Kidney capillary endothelial cell (primary cell): ENCODE measurements around the gene SGF29.
A peak's percentile ranks its signal among the peaks of the same experiment; 100 is the strongest.
"Not testable (repeated sequence)": the region's sequence is repeated elsewhere in the genome, so short reads cannot be mapped to it uniquely, and the experiment has no call there.

Experiments
- DNase-seq: peaks from one replicate; pipeline ENCODE4 v3.0.0-alpha.2; 2018; ENCODE audit warnings: low spot score

Gene SGF29

DNA sequence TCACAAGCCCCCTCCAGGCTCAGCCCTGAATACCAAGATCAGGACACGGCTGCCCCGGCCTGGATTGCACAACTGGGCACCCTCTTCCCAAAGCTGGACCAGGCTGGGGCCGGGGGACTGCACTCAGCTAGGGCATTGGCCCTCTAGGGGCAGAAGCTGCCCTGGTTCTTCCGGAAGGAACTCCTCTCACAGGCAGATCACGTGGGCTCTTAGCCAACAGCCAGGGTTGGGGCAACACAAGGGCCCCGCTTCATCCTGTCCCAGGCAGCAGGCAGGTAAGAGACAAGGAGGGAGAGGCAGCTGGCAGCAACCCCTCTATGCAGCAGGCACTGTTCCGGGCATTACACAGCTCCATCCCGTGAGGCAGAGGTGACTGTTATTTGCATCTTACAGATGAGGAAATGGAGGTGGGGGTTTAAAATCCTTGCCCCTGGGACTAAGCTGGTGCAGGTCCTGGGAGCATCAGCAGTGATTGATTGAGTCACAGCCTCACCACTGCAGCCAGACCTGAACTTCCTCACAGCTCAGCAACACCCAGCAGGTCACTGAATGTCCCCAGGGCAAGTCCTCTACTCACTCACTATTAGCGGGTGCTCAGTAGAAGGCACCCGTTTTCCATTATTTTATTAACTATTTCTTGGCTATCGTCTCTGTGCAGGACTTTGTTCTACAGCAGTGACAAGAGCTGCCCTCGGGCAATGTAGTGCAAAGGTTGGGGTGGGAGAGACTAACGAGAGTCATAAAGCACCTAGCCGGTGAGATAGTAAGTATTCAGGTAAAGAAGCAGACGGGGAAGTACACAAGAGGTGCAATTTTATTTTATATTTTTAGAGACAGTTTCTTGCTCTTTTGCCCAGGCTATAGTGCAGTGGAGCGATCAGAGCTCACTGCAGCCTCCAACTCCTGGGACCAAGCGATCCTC lies 58.9 kb downstream of the SGF29 start:
- not testable (repeated sequence) for DNase-seq

DNA sequence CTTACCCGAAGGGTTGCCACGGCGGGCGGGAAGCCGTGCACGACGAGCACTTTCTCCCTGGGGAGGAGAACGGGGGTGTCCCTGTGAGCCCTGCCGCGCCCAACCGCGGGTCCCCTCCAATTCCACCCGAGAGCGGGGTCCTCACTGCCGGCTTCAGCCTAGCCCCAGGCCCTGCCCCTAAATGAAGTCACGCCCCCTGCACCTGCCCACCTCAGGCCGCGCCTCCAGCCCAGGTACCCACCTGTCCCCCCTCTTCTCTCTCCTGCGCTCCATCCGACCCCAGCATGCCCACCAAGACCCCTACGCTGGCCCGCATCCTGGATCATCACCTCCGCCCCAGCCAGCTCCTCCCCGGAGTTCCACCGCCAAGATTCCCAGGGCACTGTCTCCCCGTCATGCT lies 60.2 kb downstream of the SGF29 start:
- DNase-seq = not testable (repeated sequence)

DNA sequence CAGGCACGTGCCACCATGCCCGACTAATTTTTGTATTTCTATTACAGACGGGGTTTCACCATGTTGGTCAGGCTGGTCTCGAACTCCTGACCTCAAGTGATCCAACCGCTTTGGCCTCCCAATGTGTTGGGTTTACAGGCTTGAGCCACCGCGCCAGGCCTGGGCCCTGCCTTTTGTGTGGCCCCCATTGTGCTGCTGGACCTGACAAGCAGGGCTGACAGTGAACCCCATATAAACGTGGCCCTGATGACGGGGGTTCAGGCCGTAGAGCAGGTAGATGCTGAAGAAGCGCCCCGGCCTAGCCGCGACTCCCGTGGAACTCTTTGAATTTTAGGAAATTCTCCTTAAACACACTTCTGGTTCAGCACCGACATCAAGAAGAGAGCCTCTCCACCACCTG lies 60.8 kb downstream of the SGF29 start:
- DNase-seq = not testable (repeated sequence)

DNA sequence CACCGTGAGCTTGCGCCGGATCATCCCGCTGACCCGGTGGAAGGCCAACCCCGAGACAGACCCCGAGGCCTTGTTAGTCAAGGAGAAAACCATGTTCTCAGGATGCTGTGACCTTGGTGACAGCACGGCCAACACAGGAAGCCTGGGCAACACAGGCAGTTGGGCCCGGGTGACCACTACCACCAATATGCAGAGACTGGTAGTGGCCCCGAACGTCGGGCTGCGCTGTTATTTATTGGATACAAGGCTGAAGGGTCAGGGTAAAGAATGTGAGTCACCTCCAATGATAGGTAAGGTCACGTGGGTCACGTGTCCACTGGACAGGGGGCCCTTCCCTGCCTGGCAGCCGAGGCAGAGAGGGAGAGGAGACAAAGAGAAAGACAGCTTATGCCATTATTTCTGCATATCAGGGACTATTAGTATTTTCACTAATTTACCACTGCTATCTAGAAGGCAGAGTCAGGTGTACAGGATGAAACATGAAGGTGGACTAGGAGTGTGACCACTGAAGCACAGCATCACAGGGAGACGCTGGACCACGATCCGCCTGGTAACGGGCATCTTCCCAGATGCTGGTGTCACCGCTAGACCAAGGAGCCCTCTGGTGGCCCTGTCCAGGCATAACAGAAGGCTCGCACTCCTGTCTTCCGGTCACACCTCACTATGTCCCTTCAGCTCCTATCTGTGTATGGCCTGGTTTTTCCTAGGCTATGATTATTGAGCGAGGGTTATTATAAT lies 61.9 kb downstream of the SGF29 start:
- not testable (repeated sequence) for DNase-seq

DNA sequence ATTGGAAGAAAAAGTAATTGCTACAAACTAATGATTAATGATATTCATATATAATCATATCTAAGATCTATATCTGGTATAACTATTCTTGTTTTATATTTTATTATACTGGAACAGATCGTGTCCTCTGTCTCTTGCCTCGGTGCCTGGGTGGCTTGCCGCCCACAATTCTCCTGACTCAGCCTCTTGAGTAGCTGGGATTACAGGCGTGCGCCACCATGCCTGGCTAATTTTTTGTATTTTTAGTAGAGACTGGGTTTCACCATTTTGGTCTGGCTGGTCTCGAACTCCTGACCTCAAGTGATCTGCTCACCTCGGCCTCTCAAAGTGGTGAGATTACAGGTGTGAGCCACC lies 62.5 kb downstream of the SGF29 start:
- DNase-seq = not testable (repeated sequence)

DNA sequence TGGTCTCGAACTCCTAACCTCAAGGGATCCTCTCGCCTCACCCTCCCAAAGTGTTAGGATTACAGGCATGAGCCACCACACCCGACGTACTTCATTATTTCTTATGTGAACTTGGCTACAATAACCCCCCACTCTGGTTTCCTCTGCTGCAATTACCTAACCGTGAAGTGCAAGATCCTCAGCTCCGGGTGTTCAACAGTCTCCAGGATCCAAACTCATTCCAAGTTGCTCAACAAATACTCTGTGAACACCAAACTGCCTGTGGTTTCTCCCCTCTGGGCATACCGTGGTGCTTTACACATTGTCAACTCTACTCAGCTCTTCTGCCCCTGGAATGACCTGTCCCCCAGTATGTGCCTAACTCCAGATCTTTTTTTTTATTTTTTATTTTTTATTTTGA lies 62.9 kb downstream of the SGF29 start:
- DNase-seq = no peak

DNA sequence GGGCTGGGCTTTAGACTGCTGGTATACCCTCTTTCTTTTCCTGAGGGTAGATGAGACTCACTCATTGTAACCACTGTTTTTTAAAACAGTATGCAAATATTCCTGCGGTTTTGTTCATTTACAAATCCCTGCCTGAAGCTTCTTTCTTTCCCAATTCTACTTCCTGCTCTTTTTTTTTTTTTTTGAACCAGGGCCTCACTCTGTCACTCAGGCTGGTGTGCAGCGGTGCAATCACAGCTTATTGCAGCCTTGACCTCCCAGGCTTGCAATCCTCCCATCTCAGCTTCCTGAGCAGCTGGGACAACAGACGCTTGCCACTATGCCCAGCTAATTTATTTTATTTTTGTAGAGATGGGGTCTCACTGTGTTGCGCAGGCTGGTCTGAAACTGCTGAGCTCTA lies 64.2 kb downstream of the SGF29 start:
- DNase-seq = no peak

DNA sequence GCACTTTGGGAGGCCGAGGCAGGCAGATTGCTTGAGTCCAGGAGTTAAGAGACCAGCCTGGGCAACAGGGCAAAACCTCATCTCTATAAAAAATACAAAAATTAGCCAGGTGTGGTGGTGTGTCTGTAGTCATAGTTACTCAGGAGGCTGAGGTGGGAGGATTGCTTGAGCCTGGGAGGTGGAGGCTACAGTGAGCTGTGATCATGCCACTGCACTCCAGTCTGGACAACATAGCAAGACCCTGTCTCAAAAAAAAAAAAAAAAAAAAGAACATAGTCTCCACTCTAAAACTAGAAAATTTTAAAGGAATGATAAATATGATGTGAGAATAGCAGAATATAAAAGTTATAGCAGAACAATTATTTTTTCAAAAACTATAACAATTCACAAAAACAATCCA lies 66.6 kb downstream of the SGF29 start:
- DNase-seq = not testable (repeated sequence)

DNA sequence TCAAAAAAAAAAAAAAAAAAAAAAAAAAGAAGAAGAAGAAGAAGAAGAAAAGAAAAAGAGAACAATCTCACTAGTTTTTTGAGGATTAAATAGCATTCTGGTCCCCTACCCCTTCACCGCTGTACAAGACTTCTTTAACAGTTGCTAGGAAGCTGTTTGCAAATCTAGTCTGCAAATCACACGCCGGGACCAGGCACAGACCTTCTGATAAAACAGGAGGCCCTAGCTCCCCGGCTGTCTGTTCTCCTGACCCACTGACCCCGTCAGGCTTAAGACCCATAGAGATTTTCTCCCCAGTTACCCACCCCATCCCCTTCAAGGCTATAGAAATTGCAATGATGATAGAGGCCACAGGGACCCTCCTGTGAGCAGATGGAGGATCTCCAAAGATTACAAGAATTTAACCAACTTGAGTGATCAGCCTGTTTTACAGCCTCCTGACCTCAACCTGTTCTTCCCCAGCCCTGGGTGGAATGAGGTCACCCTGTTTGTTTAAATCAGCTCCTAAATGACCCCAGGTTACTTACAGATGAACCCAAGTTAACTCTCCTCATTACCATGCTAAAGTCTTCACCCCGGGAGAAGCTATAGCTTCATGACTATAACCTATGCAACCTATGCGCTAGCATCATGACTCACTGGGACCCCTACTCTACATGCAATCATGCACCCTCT lies 67.9 kb downstream of the SGF29 start:
- no peak for DNase-seq

DNA sequence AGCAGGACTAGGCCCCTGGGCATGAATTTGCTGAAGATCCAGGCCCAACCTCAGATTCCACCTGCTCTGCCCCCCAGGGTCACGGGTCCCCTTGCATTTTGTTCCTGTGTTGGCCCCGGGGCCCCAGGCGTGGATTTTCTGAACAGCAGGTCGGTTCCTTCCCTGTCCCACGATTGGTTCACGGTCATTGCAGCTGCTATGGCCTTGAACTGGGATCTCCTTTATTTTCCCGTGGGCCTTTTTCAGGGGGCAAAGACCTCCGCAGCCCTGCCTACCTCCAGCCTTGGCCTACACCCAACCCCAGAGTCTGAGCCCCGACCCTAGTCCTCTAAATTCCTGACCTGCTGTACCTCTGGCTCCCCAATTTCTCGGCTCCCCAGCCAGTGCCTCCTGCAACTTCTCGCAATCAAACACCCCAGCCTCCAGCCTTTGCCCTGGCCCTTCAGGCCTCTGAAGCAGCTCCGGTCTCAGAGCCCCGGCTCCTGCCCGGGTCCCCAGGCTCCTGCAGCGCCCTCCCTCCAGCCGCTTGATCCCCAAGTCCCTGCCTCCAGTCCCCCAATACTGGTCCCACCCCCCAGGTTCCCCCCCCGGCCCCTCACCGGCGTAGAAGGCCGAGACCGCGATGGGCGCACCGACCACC lies 68.9 kb downstream of the SGF29 start:
- not testable (repeated sequence) for DNase-seq

DNA sequence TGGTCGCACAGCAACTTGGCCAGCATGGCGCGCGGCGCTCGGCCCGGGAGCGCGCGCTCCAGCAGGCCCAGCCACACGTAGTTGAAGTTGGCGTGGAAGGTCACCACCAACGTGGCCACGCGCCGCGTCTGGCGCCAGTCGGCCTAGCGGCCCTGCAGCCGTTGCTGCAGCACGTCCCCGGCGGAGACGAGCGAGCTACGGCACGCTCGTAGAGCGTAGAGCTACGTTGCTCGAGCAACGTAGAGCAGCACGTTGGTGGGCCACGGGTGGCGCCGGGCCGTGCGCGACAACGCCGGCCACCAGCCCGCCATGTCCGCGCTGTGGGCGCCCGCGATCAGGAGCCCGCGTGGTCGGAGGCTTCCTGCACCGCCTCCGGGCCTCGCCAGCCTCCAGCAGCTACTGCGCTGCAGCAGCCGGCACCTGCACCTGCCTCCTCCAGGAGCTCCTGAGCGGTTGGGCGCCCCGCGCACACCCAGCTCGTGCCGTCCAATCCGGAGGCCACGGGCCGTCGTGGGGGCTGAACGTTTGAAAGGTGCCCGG lies 69.5 kb downstream of the SGF29 start:
- DNase-seq = no peak

DNA sequence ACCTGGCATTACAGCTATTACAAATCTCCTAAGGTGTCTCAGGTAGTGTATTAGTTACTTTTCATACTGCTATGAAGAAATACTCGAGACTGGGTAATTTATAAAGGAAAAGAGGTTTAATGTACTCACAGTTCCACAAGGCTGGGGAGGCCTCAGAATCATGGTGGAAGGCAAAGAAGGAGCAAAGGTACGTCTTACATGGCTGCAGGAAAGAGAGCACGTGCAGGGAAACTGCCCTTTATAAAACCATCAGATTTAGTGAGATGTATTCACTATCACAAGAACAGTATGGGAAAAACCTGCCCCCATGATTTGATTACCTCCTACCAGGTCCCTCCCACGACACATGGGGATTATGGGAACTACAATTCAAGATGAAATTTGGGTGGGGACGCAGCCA lies 77.2 kb downstream of the SGF29 start:
- not testable (repeated sequence) for DNase-seq

DNA sequence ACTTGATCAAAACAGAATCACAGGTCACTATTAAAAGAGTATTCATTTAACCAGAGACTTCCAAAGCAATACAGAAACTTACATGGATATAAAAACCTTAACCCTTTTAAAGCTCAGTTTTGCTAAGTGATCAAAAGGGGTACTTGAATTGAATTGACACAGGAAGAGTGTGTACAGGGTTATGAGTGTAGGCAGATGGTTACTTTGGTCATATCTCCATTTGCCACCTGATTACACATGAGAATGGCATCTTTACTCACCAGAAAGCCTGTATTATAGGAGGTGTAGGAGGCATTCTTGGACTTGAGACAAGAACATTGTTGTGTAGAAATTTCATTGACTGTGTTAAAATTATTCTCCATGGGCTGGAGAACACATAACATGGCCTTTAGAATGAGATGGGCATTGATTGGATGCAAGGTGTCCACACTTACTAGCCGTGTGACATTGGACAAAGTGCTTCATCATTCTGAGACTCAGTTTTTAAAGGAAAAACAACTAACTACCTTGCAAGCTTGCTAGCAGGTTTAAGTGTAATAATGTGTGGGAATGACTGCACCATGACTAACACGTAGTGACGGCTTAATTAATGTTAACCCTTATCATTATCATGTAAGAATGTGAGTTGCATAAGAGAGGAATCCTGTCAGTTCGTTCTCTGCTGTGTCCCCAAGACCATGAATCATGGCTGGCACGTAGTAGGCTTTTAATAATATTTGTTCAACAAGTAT lies 82.5 kb downstream of the SGF29 start:
- DNase-seq = peak; percentile 19

DNA sequence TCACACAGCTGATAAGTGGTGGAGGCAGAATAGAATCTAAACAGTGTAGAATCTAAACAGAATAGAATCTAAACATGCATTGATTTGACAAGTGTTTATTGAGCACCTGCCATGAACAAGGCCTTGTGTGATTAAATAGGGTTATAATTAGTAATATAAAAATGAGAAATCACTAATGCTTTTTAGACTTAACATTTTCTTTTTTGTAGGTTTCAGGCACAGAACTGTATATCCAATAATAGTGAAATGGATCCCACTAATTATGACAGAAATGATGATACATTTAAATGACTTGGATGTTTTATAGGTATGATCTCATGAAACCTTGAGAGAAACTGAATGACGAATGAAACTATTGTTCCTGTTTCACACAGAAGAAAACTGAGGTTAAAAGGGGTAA lies 84.0 kb downstream of the SGF29 start, which contains the start of gene NPIPB8:
Gene NPIPB8, plus strand, starts transcription at position 301 of the 400 bp plus-strand sequence. CDS start 296 bp downstream, outside the sequence.
- not testable (repeated sequence) for DNase-seq

DNA sequence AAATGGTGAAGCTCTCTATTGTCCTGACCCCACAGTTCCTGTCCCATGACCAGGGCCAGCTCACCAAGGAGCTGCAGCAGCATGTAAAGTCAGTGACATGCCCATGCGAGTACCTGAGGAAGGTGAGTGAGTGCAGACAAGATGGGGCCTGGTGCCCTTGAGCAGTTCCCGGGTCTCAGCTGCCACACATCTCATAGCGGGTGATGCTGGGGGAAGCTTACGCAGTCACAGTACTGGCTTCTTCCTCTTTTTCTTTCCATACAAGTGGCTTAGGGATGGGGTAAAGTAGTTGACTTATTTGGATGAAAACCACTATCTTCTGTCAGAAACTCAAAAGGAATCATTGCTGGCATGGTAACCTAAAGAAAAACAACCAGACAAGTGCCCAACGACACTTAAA lies 84.6 kb downstream of the SGF29 start:
- not testable (repeated sequence) for DNase-seq

DNA sequence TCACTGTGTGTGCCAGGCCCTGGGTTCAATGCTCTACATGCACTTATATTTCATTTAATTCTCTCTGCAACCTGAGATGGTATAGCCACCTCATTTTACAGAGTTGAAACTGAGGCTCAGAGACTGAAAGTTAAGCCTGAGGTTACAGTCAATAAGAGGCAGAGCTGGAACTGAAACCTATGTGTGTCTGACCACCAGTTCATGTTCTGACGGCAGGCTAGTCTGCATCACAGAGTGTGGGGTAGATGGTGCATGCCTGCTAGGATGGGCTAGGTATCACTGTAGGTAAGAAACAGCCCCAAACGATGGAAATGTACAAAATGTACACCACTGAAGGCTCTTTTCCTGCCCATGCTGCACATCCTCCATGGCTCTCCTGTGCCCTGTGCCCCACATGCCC lies 86.2 kb downstream of the SGF29 start:
- not testable (repeated sequence) for DNase-seq
